ENCODE data around the gene SCP2D1.

The SCP2D1 gene

GRCh38 chr20:18815194-18815942 is 1.8 kb downstream of the SCP2D1 start:
- DNase-seq = no peak

GRCh38 chr20:18822832-18823231 is 9.2 kb downstream of the SCP2D1 start:
- no peak for DNase-seq

- no peak for DNase-seq
Measured at GRCh38 chr20:18831830-18832499, 18.4 kb downstream of the SCP2D1 start.

- DNase-seq = no peak
Measured at GRCh38 chr20:18832546-18833200, 19.1 kb downstream of the SCP2D1 start.

DNA sequence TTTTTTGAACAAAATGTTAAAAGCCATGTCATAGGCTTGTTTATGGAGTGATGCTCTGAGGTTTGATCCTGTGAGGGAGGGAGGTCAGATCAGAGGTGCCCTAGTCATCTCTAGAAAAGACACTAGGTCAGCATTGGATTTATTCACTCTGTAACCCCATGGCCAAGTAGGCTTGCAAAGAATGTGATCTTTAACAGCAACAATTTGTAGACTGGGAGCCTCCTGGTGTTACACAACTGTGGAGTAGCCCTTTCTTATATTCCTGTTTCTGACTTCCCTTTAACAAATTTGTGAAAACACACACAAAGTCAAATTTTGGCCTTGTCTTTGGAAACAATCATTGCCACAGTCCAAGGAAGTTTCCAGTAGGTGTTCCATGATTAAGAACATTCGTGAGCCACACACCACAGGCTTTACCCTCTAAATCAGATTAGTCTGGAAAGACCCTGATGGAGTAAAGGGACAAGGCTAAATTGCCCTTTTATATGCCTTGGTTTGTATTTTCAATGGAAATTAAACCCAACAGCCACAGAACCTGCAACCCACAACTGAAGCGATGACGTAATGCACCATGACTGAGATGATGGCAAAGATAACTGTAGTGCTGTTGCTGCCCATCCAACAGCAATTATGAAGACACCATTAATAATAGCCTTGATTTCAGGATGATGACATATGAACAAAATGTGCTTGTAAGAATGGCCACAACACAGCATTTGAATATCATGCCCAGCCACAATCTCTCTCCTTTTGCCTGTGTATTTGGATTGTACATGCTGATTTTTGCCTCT is 22.1 kb downstream of the SCP2D1 start:
- DNase-seq = no peak

GRCh38 chr20:18837718-18838117 is 24.1 kb downstream of the SCP2D1 start:
- no peak for DNase-seq

GRCh38 chr20:18839507-18840247 is 26.1 kb downstream of the SCP2D1 start:
- DNase-seq = no peak

GRCh38 chr20:18840248-18840645 is 26.7 kb downstream of the SCP2D1 start:
- DNase-seq = no peak

DNA sequence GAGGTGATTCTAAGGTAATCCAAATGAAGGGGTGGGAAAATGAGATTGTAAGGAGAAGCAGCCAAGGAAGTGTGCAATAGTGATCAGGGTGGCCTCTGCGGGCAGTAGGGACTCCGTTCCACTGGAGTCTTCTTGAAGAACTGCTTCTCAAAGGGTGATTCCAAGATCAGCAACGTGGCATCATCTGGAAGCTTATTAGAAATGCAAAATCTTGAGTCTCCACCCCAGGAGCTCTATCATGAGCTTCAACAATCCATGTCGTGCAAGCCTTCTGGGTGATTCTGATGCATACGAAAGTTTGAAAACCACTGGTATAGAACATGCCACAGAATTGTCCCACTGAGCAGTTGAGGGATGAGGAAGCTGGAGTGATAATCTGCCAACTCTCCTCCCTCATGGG is 31.4 kb downstream of the SCP2D1 start:
- no peak for DNase-seq

DNA sequence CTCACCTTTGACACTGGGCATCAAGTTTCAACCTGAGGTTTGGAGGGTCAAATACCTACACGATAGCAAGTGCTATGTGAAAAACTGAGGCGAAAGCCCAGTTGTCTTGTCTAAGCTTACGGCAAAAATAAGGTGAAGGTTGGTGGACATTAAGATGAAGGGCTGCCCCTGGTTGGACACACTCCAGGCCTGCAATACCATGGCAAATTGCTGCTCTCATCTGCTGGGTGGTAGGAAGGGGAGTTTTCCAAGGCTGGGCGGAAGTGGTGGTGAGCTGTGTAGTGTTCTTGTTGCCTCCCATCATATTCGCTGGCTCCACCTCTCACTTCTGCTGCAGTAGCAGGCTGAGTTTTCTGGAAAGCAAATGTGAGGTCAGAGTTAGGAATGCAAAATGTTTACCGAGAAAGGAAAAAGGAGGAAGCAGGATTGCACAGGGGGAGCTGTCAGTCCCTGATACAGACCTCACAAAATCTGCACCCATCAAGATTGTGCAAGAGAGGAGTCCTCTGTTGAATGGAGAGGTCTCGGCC is 33.7 kb downstream of the SCP2D1 start:
- no peak for DNase-seq

- DNase-seq = no peak
Measured at GRCh38 chr20:18849131-18849530, 35.5 kb downstream of the SCP2D1 start.

DNA sequence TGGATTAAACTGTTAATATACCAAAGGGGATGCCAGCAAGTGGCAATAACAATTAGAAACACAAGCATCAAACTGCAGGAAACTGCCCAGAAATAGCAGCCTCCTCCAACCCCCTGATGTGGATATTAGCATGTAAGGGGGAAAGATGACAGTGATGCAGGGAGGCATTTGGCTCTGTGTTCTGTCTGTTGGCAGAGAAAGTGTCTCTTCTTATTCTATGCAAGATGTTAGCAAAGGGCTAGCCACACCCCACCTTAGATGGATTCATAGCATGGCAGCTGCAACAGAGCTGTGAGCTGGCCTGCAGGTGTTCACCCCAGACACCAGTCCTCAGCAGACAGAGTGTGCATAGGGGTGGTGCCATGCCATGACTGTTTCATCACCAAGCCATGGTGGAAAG is 38.0 kb downstream of the SCP2D1 start:
- no peak for DNase-seq

- no peak for DNase-seq
Measured at GRCh38 chr20:18852318-18852717, 38.7 kb downstream of the SCP2D1 start.

- no peak for DNase-seq
Measured at GRCh38 chr20:18853216-18853615, 39.6 kb downstream of the SCP2D1 start.

GRCh38 chr20:18853946-18854646 is 40.5 kb downstream of the SCP2D1 start:
- DNase-seq = no peak

- no peak for DNase-seq
Measured at GRCh38 chr20:18855882-18856281, 42.3 kb downstream of the SCP2D1 start.

GRCh38 chr20:18856873-18857272 is 43.3 kb downstream of the SCP2D1 start:
- DNase-seq = no peak

DNA sequence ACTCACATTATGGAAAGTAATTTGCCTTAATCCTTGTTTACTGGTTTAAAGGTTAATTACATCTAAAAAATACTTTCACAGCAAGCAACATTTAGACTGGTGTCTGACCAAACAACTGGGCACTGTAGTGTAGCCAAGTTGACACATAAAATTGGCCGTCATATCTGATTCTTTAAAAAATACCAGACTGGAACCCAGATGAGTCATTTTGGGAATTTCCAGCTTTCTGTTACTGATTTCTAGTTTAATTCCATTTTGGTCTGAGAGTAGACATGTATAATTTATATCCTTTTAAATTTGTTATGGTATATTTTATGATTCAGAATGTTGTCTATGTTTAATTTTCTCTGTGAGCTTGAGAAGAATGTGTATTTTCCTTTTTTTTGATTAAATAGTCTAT is 44.1 kb downstream of the SCP2D1 start:
- DNase-seq = no peak

DNA sequence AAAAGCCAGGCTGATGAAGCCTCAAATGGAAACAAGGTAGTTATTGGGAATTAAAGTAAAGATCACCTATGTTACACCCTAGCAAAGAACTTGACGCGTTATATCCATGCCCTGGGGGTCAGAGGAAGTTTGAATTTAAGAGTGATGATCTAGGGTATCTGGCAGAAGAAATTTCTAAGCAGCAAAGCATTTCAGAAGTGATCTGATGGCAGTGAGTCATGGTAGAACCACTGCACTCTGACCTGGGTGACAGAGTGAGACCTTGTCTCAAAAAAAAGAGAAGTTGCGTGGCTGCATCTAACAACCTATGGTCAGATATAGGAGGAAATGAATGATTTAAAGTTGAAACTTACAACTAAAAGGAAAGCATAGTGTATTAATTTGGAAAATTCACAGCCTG is 45.2 kb downstream of the SCP2D1 start:
- no peak for DNase-seq

Data from KG1 (cell line).